GM18867 (cell line): ENCODE data around the gene IL3.

ENCODE experiments used
- ATAC-seq: cut with Tn5 transposase; IDR thresholded peaks from one replicate; pipeline ENCODE4 v1.9.1; 2021; ENCODE audit warnings: mild to moderate bottlenecking, moderate library complexity; ENCODE audit not compliant: unreplicated experiment

IL3 gene

DNA sequence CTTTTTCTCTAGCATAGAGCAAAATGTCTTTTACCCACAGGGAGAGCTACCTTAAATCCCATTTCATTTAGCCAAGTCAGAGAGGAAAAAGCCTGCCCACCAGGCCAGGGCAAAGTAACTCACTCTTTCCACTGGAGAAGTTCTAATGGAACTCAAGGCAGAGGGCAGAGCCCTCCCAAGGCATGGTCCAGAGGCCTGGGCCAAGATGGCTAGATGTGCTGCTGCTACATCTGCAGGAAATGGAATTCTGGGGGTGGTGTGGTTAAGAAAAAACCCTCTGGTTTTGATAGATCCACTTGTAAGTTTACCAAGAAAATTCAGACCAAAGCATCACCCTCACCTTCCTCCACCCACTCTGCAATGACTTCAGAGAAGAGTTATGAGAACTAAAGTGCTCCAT is 50.5 kb downstream of the IL3 start:
- no peak for ATAC-seq

DNA sequence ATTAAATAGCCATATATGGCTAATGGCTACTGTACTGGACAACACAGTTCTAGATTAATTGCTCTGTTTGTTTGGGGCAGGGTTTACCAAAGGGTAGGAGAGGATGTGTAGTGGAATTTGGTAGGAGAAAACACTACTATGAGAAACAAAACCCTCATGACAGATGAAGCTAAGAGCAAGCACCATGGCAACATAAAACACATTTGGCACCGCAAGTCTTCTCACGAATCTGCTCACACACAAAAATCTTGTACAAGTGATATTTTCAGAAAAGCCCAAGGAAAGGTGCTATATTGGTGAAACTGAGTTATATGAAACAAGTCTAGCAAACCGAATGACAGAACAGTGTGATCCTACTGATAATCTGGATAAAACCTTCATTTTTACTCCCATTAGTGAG is 51.7 kb downstream of the IL3 start:
- ATAC-seq = no peak
